Right lobe of liver (tissue), 4 donors: ENCODE measurements around the gene RHCG.
A peak's percentile ranks its signal among the peaks of the same experiment; 100 is the strongest.

ENCODE experiments used
- CTCF ChIP-seq, 4 donors: fragments of 200-600 bp in 3 of 4; fragments of 450-650 bp in 1 of 4; IDR thresholded peaks; one replicate each; pipeline versions ENCODE4 v1.5.1 to v1.8.0; 2016 to 2022; ENCODE audit warnings: antibody characterized with exemption in 4 of 4, mild to moderate bottlenecking in 2 of 4
- POLR2A ChIP-seq: fragments of 450-650 bp; IDR thresholded peaks from one replicate; pipeline ENCODE4 v1.6.1; 2017; ENCODE audit warnings: antibody characterized with exemption, mild to moderate bottlenecking
- donor health status: DM: no; HTN: no; CAD: no.
- donor health status: DM: no; HTN: no; CAD: no.
- donor health status: DM: no; HTN: yes; CAD: no.

DNA sequence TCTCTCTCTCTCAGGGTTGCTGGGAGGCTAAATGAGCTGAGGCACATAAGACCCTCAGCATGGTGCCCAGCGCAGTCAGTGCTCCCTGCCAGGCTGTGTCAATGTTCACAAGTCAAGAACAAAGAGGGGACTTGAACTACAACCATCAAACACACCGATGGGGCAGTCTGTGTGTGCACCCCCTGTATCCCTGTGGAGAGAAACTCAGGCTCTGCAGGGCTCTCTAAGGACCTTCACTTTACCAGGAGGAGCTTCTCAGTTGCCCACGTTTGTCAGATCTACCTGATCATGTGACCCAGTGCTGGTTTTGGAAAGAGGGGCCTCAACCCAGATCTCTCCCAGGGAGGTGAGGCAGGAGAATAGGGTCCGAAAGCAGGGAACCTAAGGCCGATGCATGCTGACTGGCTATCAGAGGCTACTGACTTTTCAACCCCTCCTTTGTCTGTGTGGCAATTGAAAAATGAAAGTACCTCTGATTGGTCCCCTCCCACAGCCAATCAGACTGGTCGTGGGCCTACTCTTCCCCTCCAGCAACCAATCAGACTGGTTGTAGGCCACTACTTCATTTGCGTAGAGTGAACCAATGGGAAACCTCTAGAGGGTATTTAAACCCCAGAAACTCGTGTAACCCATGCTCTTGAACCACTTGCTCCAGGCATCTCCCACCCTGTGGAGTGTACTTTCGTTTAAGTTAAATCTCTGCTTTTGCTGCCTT lies 34.0 kb downstream of the RHCG start:
- TF ChIP-seq CTCF (IDR thresholded peaks at IDR 0.05) = no peak
- peak; percentile 98 for TF ChIP-seq POLR2A
